SK-N-SH (cell line): Measurements from ENCODE around the gene OAS2. TPM values are rescaled to one million over a fixed set of nuclear protein-coding genes. Genes with fewer than 3 reads are reported as not detected.

Source experiments
- CTCF ChIA-PET: fragments of 300-600, 350-600 bp; formaldehyde crosslinking; extraction: SDS; loops from one replicate; lab custom pipeline; 2021; lab: Yijun Ruan, JAX
- POLR2A ChIA-PET: fragments of 350-600 bp; sonication (Branson Sonifier 250); formaldehyde crosslinking; extraction: SDS; loops from one replicate; lab custom pipeline; 2020; ENCODE audit warnings: antibody characterized with exemption, inconsistent platforms; lab: Yijun Ruan, JAX
- DNase-seq: peaks from one replicate; pipeline ENCODE4 v3.0.0; 2012
- H2AFZ ChIP-seq: fragments of 200-600 bp; sonication (generic); 2 replicates; pipeline ENCODE4 v1.8.1; 2016; ENCODE audit warnings: antibody characterized with exemption, mild to moderate bottlenecking, low read depth
- H3F3A ChIP-seq: fragments of 200-600 bp; sonication (generic); replicated peaks from 2 replicates; pipeline ENCODE3; 2016; ENCODE audit warnings: antibody characterized with exemption, mild to moderate bottlenecking; ENCODE audit not compliant: insufficient read depth
- H3K27ac ChIP-seq, 2 experiments: fragments of 200-500 bp in 1 of 2; fragments of 200-600 bp in 1 of 2; sonication (Bioruptor generic) in 1 of 2; sonication (generic), shearing (Covaris generic) in 1 of 2; 2 replicates each; pipeline versions ENCODE4 v1.5.1 to v1.6.1; 2014 to 2016; ENCODE audit warnings: low read depth in 2 of 2, inconsistent platforms in 1 of 2, low read length in 1 of 2, mild to moderate bottlenecking in 1 of 2, mixed read lengths in 1 of 2
- H3K27me3 ChIP-seq: fragments of 200-600 bp; sonication (generic), shearing (Covaris generic); 2 replicates; pipeline ENCODE4 v1.6.1; 2016; ENCODE audit warnings: mixed run types; ENCODE audit not compliant: insufficient read depth
- H3K36me3 ChIP-seq, 2 experiments: fragments of 200-500 bp in 1 of 2; fragments of 200-600 bp in 1 of 2; sonication (Bioruptor generic) in 1 of 2; sonication (generic) in 1 of 2; replicated peaks in 1 of 2; 2 replicates each; pipeline versions ENCODE3 to v1.5.1; 2014 to 2016; ENCODE audit warnings: low read length in 1 of 2, mild to moderate bottlenecking in 1 of 2; ENCODE audit not compliant: insufficient read depth in 2 of 2, control insufficient read depth in 1 of 2
- H3K4me1 ChIP-seq, 2 experiments: fragments of 200-500 bp in 1 of 2; fragments of 200-600 bp in 1 of 2; sonication (Bioruptor generic) in 1 of 2; sonication (generic), shearing (Covaris generic) in 1 of 2; 2 replicates each; pipeline versions ENCODE4 v1.5.1 to v1.6.1; 2014 to 2016; ENCODE audit warnings: low read depth in 1 of 2, low read length in 1 of 2, mixed run types in 1 of 2; ENCODE audit not compliant: insufficient read depth in 2 of 2, control insufficient read depth in 1 of 2
- H3K4me2 ChIP-seq: fragments of 200-600 bp; sonication (generic), shearing (Covaris generic); 2 replicates; pipeline ENCODE4 v1.6.1; 2017; ENCODE audit warnings: mixed run types
- H3K4me3 ChIP-seq, 2 experiments: fragments of 200-500 bp in 1 of 2; fragments of 200-600 bp in 1 of 2; sonication (Bioruptor generic) in 1 of 2; sonication (generic), shearing (Covaris generic) in 1 of 2; 2 replicates each; pipeline versions ENCODE4 v1.5.1 to v1.8.1; 2014 to 2016; ENCODE audit warnings: low read depth in 2 of 2, inconsistent platforms in 1 of 2, low read length in 1 of 2, mild to moderate bottlenecking in 1 of 2, mixed read lengths in 1 of 2, moderate library complexity in 1 of 2
- H3K79me2 ChIP-seq: fragments of 200-600 bp; sonication (generic); 2 replicates; pipeline ENCODE4 v1.8.1; 2017; ENCODE audit warnings: mild to moderate bottlenecking; ENCODE audit not compliant: insufficient read depth
- H3K9ac ChIP-seq: fragments of 200-600 bp; sonication (generic); 2 replicates; pipeline ENCODE4 v1.6.1; 2017; ENCODE audit warnings: mixed run types
- H3K9me2 ChIP-seq: fragments of 200-600 bp; sonication (generic); 2 replicates; pipeline ENCODE4 v1.6.1; 2017; ENCODE audit warnings: mixed run types
- H3K9me3 ChIP-seq: fragments of 200-600 bp; sonication (generic); 2 replicates; pipeline ENCODE4 v1.6.1; 2017; ENCODE audit warnings: mixed run types, mild to moderate bottlenecking, moderate library complexity
- H4K20me1 ChIP-seq: fragments of 200-600 bp; sonication (generic); 2 replicates; pipeline ENCODE4 v1.6.1; 2017; ENCODE audit warnings: mild to moderate bottlenecking, mixed run types; ENCODE audit not compliant: insufficient read depth
- CHD2 ChIP-seq: fragments of 150-350 bp; IDR thresholded peaks from 2 replicates; pipeline ENCODE4 v1.6.1; 2018; ENCODE audit warnings: low read length; ENCODE audit not compliant: partially characterized antibody
- ELF1 ChIP-seq: IDR thresholded peaks from 2 replicates; pipeline ENCODE4 v1.4.0; 2012
- EP300 ChIP-seq, 2 experiments: IDR thresholded peaks; 2 replicates each; pipeline versions ENCODE4 v1.4.0 to v1.6.1; 2012; ENCODE audit warnings: borderline replicate concordance in 1 of 2, low read depth in 1 of 2, low read length in 1 of 2
- EZH2phosphoT487 ChIP-seq: fragments of 200-600 bp; sonication (generic); IDR thresholded peaks from 2 replicates; pipeline ENCODE4 v1.6.1; 2017; ENCODE audit warnings: low read depth, mixed run types, mild to moderate bottlenecking, antibody characterized with exemption, moderate library complexity, borderline replicate concordance
- MEF2A ChIP-seq: IDR thresholded peaks from 2 replicates; pipeline ENCODE4 v1.4.0; 2012; ENCODE audit warnings: low read depth, borderline replicate concordance
- NFIC ChIP-seq: IDR thresholded peaks from 2 replicates; pipeline ENCODE4 v1.4.0; 2012; ENCODE audit warnings: borderline replicate concordance
- NRF1 ChIP-seq: IDR thresholded peaks from 2 replicates; pipeline ENCODE4 v1.6.1; 2012; ENCODE audit warnings: low read depth, mild to moderate bottlenecking, low read length
- POLR2AphosphoS5 ChIP-seq: IDR thresholded peaks from 2 replicates; pipeline ENCODE4 v1.6.1; 2012; ENCODE audit warnings: low read depth, low read length
- RCOR1 ChIP-seq: fragments of 150-350 bp; IDR thresholded peaks from 2 replicates; pipeline ENCODE4 v1.6.1; 2017; ENCODE audit warnings: antibody characterized with exemption, low read length
- RFX5 ChIP-seq: IDR thresholded peaks from 2 replicates; pipeline ENCODE4 v1.6.1; 2012; ENCODE audit warnings: mild to moderate bottlenecking, improper control_type of control experiment, low read length
- SIN3A ChIP-seq: IDR thresholded peaks from 2 replicates; pipeline ENCODE4 v1.6.1; 2012; ENCODE audit warnings: low read depth, mild to moderate bottlenecking, low read length, moderate library complexity, borderline replicate concordance
- SMC3 ChIP-seq: IDR thresholded peaks from 2 replicates; pipeline ENCODE4 v1.6.1; 2012; ENCODE audit warnings: low read depth, low read length, improper control_type of control experiment
- TEAD4 ChIP-seq: IDR thresholded peaks from 2 replicates; pipeline ENCODE4 v1.4.0; 2012; ENCODE audit warnings: mild to moderate bottlenecking, borderline replicate concordance; ENCODE audit not compliant: insufficient read depth
- WGBS: methylation state at CpG from one replicate; pipeline ENCODE4 v1.1.6; 2017; ENCODE audit warnings: low lambda C conversion rate; 5-methylcytosine and 5-hydroxymethylcytosine counted together
- polyA plus RNA-seq, 3 experiments: library from polyadenylated mRNA; depleted of rRNA; stranded (reverse); fragments of >200 nt; gene quantifications; 2 replicates each; pipeline ENCODE4 v1.2.3, GENCODE V29; 2012
- TF ChIP-seq, protein P1 (sequence below): fragments of 150-350 bp; IDR thresholded peaks from 2 replicates; pipeline ENCODE4 v1.6.1; 2017; ENCODE audit warnings: antibody characterized with exemption, low read length, low read depth, borderline replicate concordance
- TF ChIP-seq, protein P2 (sequence below): IDR thresholded peaks from 2 replicates; pipeline ENCODE4 v1.4.0; 2012; ENCODE audit warnings: low read depth, borderline replicate concordance
- TF ChIP-seq, protein P3 (sequence below): IDR thresholded peaks from 2 replicates; pipeline ENCODE4; 2012
- TF ChIP-seq, protein P4 (sequence below): IDR thresholded peaks from 2 replicates; pipeline ENCODE4 v1.6.1; 2012; ENCODE audit warnings: mild to moderate bottlenecking, low read depth, low read length, moderate library complexity

Gene OAS2
- polyA plus RNA-seq, 1 of the 3 experiments (the other 2 are of a cell fraction): not detected

DNA sequence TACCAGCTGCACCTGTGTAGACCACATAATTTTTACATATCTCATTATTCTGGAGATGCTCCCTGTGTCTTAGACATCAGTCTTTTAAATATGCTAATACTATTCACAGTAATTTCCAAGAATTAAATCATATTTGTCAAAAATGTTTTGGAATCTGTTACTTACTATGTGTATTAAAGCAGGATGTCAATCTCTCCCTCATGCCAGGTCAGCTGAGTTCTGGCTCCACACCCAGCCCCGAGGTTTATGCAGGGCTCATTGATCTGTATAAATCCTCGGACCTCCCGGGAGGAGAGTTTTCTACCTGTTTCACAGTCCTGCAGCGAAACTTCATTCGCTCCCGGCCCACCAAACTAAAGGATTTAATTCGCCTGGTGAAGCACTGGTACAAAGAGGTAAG, 27.9 kb downstream of the OAS2 start:
- no peaks in the 10 kb centered on the region for H4K20me1 ChIP-seq
- H3K9me2 ChIP-seq: no peaks in the 10 kb centered on the region
- no peaks in the 10 kb centered on the region for H3F3A ChIP-seq
- no peak overlapping the region for H3K27ac ChIP-seq
- H3K36me3 ChIP-seq: no peaks in the 10 kb centered on the region
- CTCF ChIA-PET: interaction anchor here (0.6 to 2.3 kb wide), 5 partner anchors 10 to 233 kb away, joined by 3 to 14 read pairs (median 4); no protein-coding TSS in a partner anchor
- TF ChIP-seq, protein P1, sequence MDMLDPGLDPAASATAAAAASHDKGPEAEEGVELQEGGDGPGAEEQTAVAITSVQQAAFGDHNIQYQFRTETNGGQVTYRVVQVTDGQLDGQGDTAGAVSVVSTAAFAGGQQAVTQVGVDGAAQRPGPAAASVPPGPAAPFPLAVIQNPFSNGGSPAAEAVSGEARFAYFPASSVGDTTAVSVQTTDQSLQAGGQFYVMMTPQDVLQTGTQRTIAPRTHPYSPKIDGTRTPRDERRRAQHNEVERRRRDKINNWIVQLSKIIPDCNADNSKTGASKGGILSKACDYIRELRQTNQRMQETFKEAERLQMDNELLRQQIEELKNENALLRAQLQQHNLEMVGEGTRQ: no peak
- no peak for TF ChIP-seq NRF1
- no peak for TF ChIP-seq RFX5
- TF ChIP-seq, protein P2, sequence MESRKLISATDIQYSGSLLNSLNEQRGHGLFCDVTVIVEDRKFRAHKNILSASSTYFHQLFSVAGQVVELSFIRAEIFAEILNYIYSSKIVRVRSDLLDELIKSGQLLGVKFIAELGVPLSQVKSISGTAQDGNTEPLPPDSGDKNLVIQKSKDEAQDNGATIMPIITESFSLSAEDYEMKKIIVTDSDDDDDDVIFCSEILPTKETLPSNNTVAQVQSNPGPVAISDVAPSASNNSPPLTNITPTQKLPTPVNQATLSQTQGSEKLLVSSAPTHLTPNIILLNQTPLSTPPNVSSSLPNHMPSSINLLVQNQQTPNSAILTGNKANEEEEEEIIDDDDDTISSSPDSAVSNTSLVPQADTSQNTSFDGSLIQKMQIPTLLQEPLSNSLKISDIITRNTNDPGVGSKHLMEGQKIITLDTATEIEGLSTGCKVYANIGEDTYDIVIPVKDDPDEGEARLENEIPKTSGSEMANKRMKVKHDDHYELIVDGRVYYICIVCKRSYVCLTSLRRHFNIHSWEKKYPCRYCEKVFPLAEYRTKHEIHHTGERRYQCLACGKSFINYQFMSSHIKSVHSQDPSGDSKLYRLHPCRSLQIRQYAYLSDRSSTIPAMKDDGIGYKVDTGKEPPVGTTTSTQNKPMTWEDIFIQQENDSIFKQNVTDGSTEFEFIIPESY: no peak
- TF ChIP-seq MEF2A: no peak
- TF ChIP-seq ELF1: no peak
- TF ChIP-seq EZH2phosphoT487: no peak
- no peak for TF ChIP-seq RCOR1
- TF ChIP-seq, protein P3, sequence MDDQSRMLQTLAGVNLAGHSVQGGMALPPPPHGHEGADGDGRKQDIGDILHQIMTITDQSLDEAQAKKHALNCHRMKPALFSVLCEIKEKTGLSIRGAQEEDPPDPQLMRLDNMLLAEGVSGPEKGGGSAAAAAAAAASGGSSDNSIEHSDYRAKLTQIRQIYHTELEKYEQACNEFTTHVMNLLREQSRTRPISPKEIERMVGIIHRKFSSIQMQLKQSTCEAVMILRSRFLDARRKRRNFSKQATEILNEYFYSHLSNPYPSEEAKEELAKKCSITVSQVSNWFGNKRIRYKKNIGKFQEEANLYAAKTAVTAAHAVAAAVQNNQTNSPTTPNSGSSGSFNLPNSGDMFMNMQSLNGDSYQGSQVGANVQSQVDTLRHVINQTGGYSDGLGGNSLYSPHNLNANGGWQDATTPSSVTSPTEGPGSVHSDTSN: no peak
- TF ChIP-seq, all 33 proteins: peak for 0
- Histone ChIP-seq H3K9ac (no peak overlapping the region), H2AFZ (no peak overlapping the region), H3K4me2 (no peak overlapping the region), H3K9me3 (no peaks in the 10 kb centered on the region), H3K79me2 (no peaks in the 10 kb centered on the region), H3K27me3 (no peaks in the 10 kb centered on the region), H3K4me3 (no peak overlapping the region), H3K4me1 (peaks cover 0 to 2% of the 10 kb centered on the region in 2 experiments; a peak in 1 of 4 replicates)
- 60% methylated on average over 7 of the region's 7 CpGs for WGBS
- DNase-seq: no peak
- POLR2A ChIA-PET: no interaction called here

DNA sequence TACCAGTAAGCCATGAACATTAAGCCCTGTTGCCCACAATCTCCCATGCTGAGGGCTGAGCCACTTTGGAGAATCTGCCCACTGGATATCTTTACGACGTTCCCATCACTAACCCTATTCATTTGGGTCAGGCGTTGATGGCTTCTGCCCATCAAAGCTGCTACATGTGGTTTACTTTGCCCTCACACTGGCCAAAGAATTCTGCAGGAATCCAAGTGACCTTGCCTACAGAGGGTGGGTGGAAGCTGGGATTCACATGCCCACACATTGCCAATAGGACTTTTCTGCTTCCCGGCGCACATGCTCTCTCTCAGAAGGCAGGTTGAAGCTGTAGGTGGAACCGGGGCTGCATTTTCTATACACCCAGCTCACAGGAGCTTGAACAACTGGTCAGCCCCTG, 28.3 kb downstream of the OAS2 start:
- Histone ChIP-seq H4K20me1 (no peaks in the 10 kb centered on the region), H3K27ac (no peak overlapping the region), H3K4me1 (peaks cover 0 to 2% of the 10 kb centered on the region in 2 experiments; a peak in 1 of 4 replicates), H2AFZ (no peak overlapping the region), H3K79me2 (no peaks in the 10 kb centered on the region), H3K9me3 (no peaks in the 10 kb centered on the region), H3K36me3 (no peaks in the 10 kb centered on the region), H3K9me2 (no peaks in the 10 kb centered on the region), H3F3A (no peaks in the 10 kb centered on the region), H3K4me2 (no peak overlapping the region), H3K9ac (no peak overlapping the region), H3K4me3 (no peak overlapping the region), H3K27me3 (no peaks in the 10 kb centered on the region)
- DNase-seq: no peak
- CTCF ChIA-PET: interaction anchor here (0.8 to 2.3 kb wide), 7 partner anchors 10 to 168 kb away, joined by 3 to 14 read pairs (median 4); no protein-coding TSS in a partner anchor
- POLR2A ChIA-PET: no interaction called here
- TF ChIP-seq, protein P4, sequence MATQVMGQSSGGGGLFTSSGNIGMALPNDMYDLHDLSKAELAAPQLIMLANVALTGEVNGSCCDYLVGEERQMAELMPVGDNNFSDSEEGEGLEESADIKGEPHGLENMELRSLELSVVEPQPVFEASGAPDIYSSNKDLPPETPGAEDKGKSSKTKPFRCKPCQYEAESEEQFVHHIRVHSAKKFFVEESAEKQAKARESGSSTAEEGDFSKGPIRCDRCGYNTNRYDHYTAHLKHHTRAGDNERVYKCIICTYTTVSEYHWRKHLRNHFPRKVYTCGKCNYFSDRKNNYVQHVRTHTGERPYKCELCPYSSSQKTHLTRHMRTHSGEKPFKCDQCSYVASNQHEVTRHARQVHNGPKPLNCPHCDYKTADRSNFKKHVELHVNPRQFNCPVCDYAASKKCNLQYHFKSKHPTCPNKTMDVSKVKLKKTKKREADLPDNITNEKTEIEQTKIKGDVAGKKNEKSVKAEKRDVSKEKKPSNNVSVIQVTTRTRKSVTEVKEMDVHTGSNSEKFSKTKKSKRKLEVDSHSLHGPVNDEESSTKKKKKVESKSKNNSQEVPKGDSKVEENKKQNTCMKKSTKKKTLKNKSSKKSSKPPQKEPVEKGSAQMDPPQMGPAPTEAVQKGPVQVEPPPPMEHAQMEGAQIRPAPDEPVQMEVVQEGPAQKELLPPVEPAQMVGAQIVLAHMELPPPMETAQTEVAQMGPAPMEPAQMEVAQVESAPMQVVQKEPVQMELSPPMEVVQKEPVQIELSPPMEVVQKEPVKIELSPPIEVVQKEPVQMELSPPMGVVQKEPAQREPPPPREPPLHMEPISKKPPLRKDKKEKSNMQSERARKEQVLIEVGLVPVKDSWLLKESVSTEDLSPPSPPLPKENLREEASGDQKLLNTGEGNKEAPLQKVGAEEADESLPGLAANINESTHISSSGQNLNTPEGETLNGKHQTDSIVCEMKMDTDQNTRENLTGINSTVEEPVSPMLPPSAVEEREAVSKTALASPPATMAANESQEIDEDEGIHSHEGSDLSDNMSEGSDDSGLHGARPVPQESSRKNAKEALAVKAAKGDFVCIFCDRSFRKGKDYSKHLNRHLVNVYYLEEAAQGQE: no peak
- TF ChIP-seq SIN3A (no peak), NFIC (no peak), EP300 (IDR thresholded peaks at IDR 0.05; ENCODE audit: borderline replicate concordance in 1 of 2, low read depth in 1 of 2, low read length in 1 of 2) (no peak), POLR2AphosphoS5 (no peak), RFX5 (no peak), SMC3 (no peak), CHD2 (no peak), ELF1 (no peak), TEAD4 (no peak)
- TF ChIP-seq, protein P1: no peak
- WGBS: 72% methylated on average over 6 of the region's 6 CpGs
